Smooth muscle cell (in vitro differentiated cells): ENCODE data around the gene MRPL17. TPM values are rescaled to one million over a fixed set of nuclear protein-coding genes. Genes with fewer than 3 reads are reported as not detected.

Experiments
- DNase-seq: peaks from one replicate; lab custom pipeline; 2025; ENCODE audit not compliant: unreplicated experiment; lab: John Stamatoyannopoulos, UW
- H2AFZ ChIP-seq: fragments of 200-600 bp; sonication (generic); 2 replicates; pipeline ENCODE4 v1.6.0; 2016; ENCODE audit warnings: antibody characterized with exemption, low read depth, mild to moderate bottlenecking
- H3F3A ChIP-seq: fragments of 200-600 bp; sonication (generic); 2 replicates; pipeline ENCODE4 v1.6.0; 2017; ENCODE audit warnings: antibody characterized with exemption, low read depth
- H3K27ac ChIP-seq: fragments of 200-600 bp; sonication (generic); 2 replicates; pipeline ENCODE4 v1.5.1; 2016; ENCODE audit warnings: low read depth, mild to moderate bottlenecking
- H3K27me3 ChIP-seq: fragments of 200-600 bp; sonication (generic); 2 replicates; pipeline ENCODE4 v1.6.1; 2016; ENCODE audit warnings: low read depth, mild to moderate bottlenecking
- H3K36me3 ChIP-seq: fragments of 200-600 bp; sonication (generic); 2 replicates; pipeline ENCODE4 v1.5.1; 2016; ENCODE audit warnings: low read depth
- H3K4me1 ChIP-seq: fragments of 200-600 bp; sonication (generic); 2 replicates; pipeline ENCODE4 v1.5.1; 2016; ENCODE audit warnings: low read depth
- H3K4me2 ChIP-seq: fragments of 200-600 bp; sonication (generic); 2 replicates; pipeline ENCODE4 v1.6.0; 2016; ENCODE audit warnings: mild to moderate bottlenecking
- H3K4me3 ChIP-seq: fragments of 200-600 bp; sonication (generic); 2 replicates; pipeline ENCODE4 v1.5.1; 2016; ENCODE audit warnings: mild to moderate bottlenecking
- H3K79me2 ChIP-seq: fragments of 200-600 bp; sonication (generic); 2 replicates; pipeline ENCODE4 v1.6.0; 2016; ENCODE audit warnings: low read depth, mild to moderate bottlenecking
- H3K9ac ChIP-seq: fragments of 200-600 bp; sonication (generic); 2 replicates; pipeline ENCODE4 v1.6.0; 2016; ENCODE audit warnings: low read depth
- H3K9me3 ChIP-seq: fragments of 200-600 bp; sonication (generic); replicated peaks from 2 replicates; pipeline ENCODE4 v1.5.1; 2016; ENCODE audit warnings: low read depth
- H4K20me1 ChIP-seq: fragments of 200-600 bp; sonication (generic); 2 replicates; pipeline ENCODE4 v1.6.0; 2016; ENCODE audit warnings: low read depth
- CTCF ChIP-seq: fragments of 200-600 bp; sonication (generic); IDR thresholded peaks from 2 replicates; pipeline ENCODE4 v1.5.1; 2017; ENCODE audit warnings: borderline replicate concordance, mild to moderate bottlenecking, antibody characterized with exemption; ENCODE audit not compliant: insufficient read depth, poor library complexity, severe bottlenecking
- WGBS: methylation state at CpG from one replicate; pipeline ENCODE4 v1.1.7; 2016; ENCODE audit warnings: low lambda C conversion rate; 5-methylcytosine and 5-hydroxymethylcytosine counted together
- polyA plus RNA-seq: library from polyadenylated mRNA; unstranded; fragments of >200 nt; fragmentation: Nextera tagmentation; extraction: Ambion mirVana; gene quantifications from 2 replicates; pipeline ENCODE4 v1.2.1, GENCODE V29; 2016
- total RNA-seq: library from RNA; depleted of rRNA; stranded (reverse); fragments of >200 nt; gene quantifications from 2 replicates; pipeline ENCODE4 v1.2.3, GENCODE V29; 2014

The MRPL17 gene
- total and polyA plus RNA-seq, 2 experiments from 2014 or later = 77.4 to 132 TPM

- H3K27ac ChIP-seq = no peak overlapping the region
- no peak overlapping the region for H3K4me3 ChIP-seq
- no peak overlapping the region for H3K4me2 ChIP-seq
- H3K4me1 ChIP-seq = no peaks in the 10 kb centered on the region
- H4K20me1 ChIP-seq = peaks cover 67% of the 10 kb centered on the region
- WGBS = 97% methylated on average over 33 of the region's 36 CpGs
- no peak overlapping the region for H3K9ac ChIP-seq
- no peaks in the 10 kb centered on the region for H3K9me3 ChIP-seq
- H3K27me3 ChIP-seq = no peaks in the 10 kb centered on the region
- TF ChIP-seq CTCF = no peak
- no peak for DNase-seq
- H3K79me2 ChIP-seq = peaks cover 31% of the 10 kb centered on the region
- no peak overlapping the region for H2AFZ ChIP-seq
- H3K36me3 ChIP-seq = no peaks in the 10 kb centered on the region
- no peaks in the 10 kb centered on the region for H3F3A ChIP-seq
Observed at GRCh38 chr11:6640036-6640984, 42.8 kb downstream of the MRPL17 start.

GRCh38 chr11:6638429-6638828 lies 44.7 kb downstream of the MRPL17 start:
- no peak overlapping the region for H2AFZ ChIP-seq
- no peak overlapping the region for H3K9ac ChIP-seq
- no peak overlapping the region for H3K4me2 ChIP-seq
- H3K36me3 ChIP-seq = no peaks in the 10 kb centered on the region
- DNase-seq = no peak
- H4K20me1 ChIP-seq = peaks cover 61% of the 10 kb centered on the region
- no peak for TF ChIP-seq CTCF
- no peaks in the 10 kb centered on the region for H3F3A ChIP-seq
- no peaks in the 10 kb centered on the region for H3K4me1 ChIP-seq
- H3K79me2 ChIP-seq = peaks cover 15% of the 10 kb centered on the region
- no peaks in the 10 kb centered on the region for H3K9me3 ChIP-seq
- 90% methylated on average over 4 of the region's 4 CpGs for WGBS
- no peak overlapping the region for H3K27ac ChIP-seq
- no peak overlapping the region for H3K4me3 ChIP-seq
- H3K27me3 ChIP-seq = no peaks in the 10 kb centered on the region

- no peak overlapping the region for H3K4me3 ChIP-seq
- no peak overlapping the region for H3K9ac ChIP-seq
- H3K9me3 ChIP-seq = no peaks in the 10 kb centered on the region
- no peaks in the 10 kb centered on the region for H3K4me1 ChIP-seq
- H2AFZ ChIP-seq = no peak overlapping the region
- H3F3A ChIP-seq = no peaks in the 10 kb centered on the region
- 53% methylated on average over 3 of the region's 3 CpGs for WGBS
- H3K27me3 ChIP-seq = no peaks in the 10 kb centered on the region
- no peak overlapping the region for H3K4me2 ChIP-seq
- no peak for DNase-seq
- H3K27ac ChIP-seq = no peak overlapping the region
- TF ChIP-seq CTCF = no peak
- no peaks in the 10 kb centered on the region for H3K36me3 ChIP-seq
- H4K20me1 ChIP-seq = peaks cover 59% of the 10 kb centered on the region
- H3K79me2 ChIP-seq = peaks cover 15% of the 10 kb centered on the region
Observed at GRCh38 chr11:6637871-6638270, 45.3 kb downstream of the MRPL17 start.
